HG03025 (cell line): ENCODE data around the gene MRAP2.
"Not testable (repeated sequence)": the region's sequence is repeated elsewhere in the genome, so short reads cannot be mapped to it uniquely, and the experiment has no call there.

Experiments
- ATAC-seq: cut with Tn5 transposase; IDR thresholded peaks from one replicate; pipeline ENCODE4 v1.9.1; 2021; ENCODE audit warnings: mild to moderate bottlenecking, moderate library complexity; ENCODE audit not compliant: unreplicated experiment, low FRiP score

MRAP2 gene

DNA sequence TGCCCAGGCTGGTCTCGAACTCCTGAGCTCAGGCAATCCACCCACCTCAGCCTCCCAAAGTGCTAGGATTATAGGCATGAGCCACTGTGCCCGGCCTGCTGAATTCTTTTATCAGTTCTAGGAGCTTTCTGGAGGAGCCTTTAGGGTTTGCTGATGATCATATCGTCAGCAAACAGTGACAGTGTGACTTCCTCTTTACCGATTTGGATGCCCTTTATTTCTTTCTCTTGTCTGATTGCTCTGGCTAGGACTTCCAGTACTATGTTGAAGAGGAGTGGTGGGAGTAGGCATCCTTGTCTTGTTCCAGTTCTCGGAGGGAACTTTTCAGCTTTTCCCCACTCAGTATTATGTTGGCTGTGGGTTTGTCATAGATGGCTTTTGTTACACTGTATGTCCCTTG, 35.3 kb downstream of the MRAP2 start:
- ATAC-seq, result not testable (repeated sequence)

GRCh38 chr6:84072442-84072997, 38.9 kb downstream of the MRAP2 start:
- no peak for ATAC-seq

GRCh38 chr6:84074988-84075781, 41.6 kb downstream of the MRAP2 start:
- no peak for ATAC-seq

DNA sequence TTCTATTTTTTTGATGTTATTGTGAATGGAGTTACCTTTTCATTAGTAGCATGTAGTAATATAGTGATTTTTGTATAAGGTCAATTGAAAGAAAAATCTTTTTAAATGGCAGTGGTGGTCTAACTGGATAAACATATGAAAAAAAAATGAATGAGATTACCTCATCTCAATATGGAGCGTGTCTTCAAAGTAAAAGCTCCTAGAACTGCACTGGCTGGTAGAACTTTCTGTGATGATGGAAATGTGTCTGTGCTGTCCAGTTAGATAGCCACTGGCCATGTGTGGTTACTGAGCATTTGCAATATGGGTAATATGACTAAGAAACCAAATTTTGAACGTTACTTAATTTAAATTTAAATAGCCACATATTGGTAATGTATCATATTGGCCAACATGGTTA, 44.1 kb downstream of the MRAP2 start:
- no peak for ATAC-seq

DNA sequence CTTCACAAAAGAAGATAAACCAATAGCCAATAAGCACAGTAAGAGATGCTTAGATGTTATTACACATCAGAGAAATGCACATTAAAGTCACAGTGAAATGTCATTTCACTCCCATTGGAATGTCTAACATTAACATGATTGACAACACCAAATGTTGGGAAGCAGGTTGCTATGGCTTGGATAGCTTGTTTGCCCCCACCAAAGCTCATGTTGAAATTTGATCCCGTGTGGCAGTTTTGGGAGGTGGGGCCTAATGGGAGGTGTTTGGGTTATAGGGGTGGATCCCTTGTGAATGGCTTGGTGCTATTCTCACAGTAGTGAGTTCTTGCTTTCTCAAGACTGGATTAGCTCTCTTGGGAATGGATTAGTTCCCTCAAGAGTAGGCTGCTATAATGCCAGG, 44.8 kb downstream of the MRAP2 start:
- no peak for ATAC-seq

GRCh38 chr6:84081222-84081621, 47.6 kb downstream of the MRAP2 start:
- no peak for ATAC-seq

- no peak for ATAC-seq
Measured at GRCh38 chr6:84082689-84083265, 49.2 kb downstream of the MRAP2 start.

DNA sequence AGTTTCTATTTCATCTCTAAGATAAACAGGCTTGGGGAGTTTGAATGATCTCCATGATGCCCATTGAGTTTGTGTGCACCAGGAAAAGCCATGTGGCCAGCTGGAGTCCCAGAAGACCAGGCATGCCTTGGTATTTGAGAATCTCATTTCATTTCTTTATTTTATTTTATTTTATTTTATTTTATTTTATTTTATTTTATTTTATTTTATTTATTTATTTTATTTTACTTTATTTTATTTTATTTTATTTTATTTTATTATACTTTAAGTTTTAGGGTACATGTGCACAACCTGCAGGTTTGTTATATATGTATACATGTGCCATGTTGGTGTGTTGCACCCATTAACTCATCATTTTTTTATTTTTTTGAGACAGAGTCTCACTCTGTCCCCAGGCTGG, 51.1 kb downstream of the MRAP2 start:
- ATAC-seq, result not testable (repeated sequence)

GRCh38 chr6:84086056-84086455, 52.5 kb downstream of the MRAP2 start:
- no peak for ATAC-seq

DNA sequence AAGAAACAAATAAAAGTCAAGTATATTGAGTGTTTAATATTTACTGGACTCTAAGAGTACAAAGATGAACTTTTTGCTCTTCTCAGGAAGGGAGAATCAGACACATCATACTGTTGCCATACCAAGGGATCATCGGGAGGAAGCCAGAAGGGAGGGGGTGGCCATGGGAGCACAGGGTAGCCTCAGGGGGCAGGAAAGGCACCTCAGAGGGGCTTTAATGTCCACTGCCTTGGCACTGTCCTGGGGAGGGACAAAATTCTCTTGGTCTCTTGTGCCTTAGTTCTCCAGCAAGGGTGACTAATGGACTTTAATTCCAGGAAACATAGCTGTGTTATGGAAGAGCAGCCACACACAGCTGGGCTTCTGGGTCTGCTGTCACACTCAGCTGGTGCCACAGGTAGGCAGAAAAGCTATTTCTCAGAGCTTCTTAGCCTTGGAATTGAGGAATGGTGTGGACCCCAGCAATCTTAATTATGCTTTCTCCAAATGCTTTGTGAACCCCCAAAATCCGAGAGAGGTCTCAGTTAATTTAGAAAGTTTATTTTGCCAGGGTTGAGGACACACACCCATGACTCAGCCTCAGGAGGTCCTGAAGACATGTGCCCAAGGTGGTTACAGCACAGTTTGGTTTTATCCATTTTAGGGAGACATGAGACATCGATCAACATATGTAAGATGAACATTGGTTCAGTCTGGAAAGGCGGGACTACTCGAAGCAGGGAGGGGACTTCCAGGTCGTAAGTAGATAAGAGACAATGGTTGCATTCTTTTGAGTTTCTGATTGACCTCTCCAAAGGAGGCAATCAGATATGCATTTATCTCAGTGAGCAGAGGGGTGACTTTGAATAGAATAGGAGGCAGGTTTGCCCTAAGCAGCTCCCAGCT, 53.2 kb downstream of the MRAP2 start:
- no peak for ATAC-seq

- ATAC-seq, result no peak
Measured at GRCh38 chr6:84089081-84089480, 55.5 kb downstream of the MRAP2 start.

GRCh38 chr6:84089552-84089951, 56.0 kb downstream of the MRAP2 start:
- no peak for ATAC-seq

DNA sequence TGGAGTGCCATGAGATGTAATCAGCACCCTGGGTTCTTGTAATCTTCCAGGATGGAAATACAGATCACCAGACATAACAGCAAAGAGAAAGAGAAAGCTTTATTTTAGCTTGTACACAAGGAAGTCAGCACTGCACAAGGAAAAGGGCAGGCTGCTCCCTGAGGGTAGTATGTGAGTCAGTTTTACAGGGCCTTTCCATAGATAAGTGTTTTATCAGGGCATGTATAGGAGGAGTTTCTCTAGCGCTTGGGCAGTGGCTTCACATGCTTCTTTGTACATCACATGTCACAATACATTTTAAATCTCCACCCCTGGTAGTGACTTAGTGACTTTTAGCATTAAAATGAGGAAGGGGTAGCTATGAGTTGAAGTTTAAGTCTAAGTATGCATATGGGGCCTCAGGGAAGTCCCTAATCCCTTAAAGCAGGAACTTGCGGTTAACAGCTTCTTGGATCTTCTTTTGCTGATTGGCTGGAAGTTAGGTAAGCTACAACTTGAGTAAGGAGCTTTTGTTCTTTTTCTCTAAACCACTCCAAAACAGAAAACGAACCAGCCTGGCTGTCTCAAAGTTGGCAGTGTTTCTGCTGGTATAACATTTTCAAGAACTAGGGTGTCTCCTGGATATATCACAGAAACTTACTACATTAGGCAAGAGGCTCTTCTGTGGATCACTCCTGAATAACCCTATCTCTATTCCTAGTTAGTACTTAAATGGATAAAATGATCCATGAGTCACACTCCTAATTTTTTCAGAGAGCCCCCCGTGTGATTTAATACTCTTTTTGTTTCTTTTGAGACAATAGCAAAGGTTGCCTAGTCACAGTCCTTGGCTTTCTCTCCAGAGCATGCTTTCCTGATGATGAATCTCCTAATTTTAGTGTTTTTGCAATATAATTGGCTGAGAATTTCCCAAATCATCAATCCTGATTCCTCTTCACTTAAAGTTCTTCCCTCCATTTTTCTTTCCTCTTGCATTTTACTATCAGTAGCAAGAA, 60.2 kb downstream of the MRAP2 start:
- no peak for ATAC-seq

GRCh38 chr6:84095156-84095555, 61.6 kb downstream of the MRAP2 start:
- no peak for ATAC-seq

- ATAC-seq, result no peak
Measured at GRCh38 chr6:84103029-84103428, 69.5 kb downstream of the MRAP2 start.

GRCh38 chr6:84105215-84105924, 71.8 kb downstream of the MRAP2 start:
- not testable (repeated sequence) for ATAC-seq

DNA sequence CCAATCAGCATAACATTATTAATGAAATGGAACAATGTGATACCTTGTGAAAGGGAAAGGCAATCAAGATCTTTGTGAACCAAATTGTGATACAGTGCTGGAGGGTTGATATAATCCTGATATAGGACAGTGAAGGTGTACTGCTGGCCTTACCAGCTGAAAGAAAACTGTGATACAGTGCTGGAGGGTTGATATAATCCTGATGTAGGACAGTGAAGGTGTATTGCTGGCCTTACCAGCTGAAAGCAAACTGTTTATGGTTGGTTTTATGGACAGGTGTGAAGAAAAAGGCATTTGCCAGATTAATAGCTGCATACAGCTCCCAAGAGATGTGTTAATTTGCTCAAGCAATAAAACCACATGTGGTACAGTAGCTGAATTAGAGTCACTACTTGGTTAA, 73.9 kb downstream of the MRAP2 start:
- no peak for ATAC-seq

- ATAC-seq, result not testable (repeated sequence)
Measured at GRCh38 chr6:84111351-84111750, 77.8 kb downstream of the MRAP2 start.

GRCh38 chr6:84114933-84115594, 81.5 kb downstream of the MRAP2 start:
- ATAC-seq, result not testable (repeated sequence)
